NT2/D1 (cell line): ENCODE measurements around the gene DIDO1.

ENCODE experiments used
- DNase-seq: peaks from one replicate; pipeline ENCODE4 v3.0.0-alpha.2; 2011; ENCODE audit warnings: low read depth, low spot score
- H3K27me3 ChIP-seq: 2 replicates; pipeline ENCODE4 v1.6.0; 2011; ENCODE audit warnings: mild to moderate bottlenecking; ENCODE audit not compliant: insufficient read length, insufficient read depth
- H3K36me3 ChIP-seq: 2 replicates; pipeline ENCODE4 v1.6.1; 2011; ENCODE audit warnings: mild to moderate bottlenecking, low read length, mixed read lengths; ENCODE audit not compliant: insufficient read depth, insufficient read length
- H3K4me1 ChIP-seq: 2 replicates; pipeline ENCODE4 v1.5.1; 2011; ENCODE audit not compliant: insufficient read depth, insufficient read length
- H3K4me3 ChIP-seq: 2 replicates; pipeline ENCODE4 v1.5.1; 2011; ENCODE audit warnings: low read depth; ENCODE audit not compliant: insufficient read length
- H3K9ac ChIP-seq: 2 replicates; pipeline ENCODE4 v1.6.0; 2011; ENCODE audit warnings: low read depth; ENCODE audit not compliant: insufficient read length
- H3K9me3 ChIP-seq: 2 replicates; pipeline ENCODE4 v1.5.1; 2011; ENCODE audit warnings: mild to moderate bottlenecking, low read length; ENCODE audit not compliant: insufficient read depth
- SUZ12 ChIP-seq: IDR thresholded peaks from 2 replicates; pipeline ENCODE4 v1.6.1; 2011; ENCODE audit not compliant: insufficient read length, insufficient read depth; ENCODE audit errors: extremely low read depth
- YY1 ChIP-seq: IDR thresholded peaks from 2 replicates; pipeline ENCODE4 v1.6.1; 2011; ENCODE audit not compliant: insufficient read length, insufficient read depth
- ZNF274 ChIP-seq: IDR thresholded peaks from 2 replicates; pipeline ENCODE4 v1.6.1; 2011; ENCODE audit warnings: mild to moderate bottlenecking, low read depth, low read length

The DIDO1 gene

DNA sequence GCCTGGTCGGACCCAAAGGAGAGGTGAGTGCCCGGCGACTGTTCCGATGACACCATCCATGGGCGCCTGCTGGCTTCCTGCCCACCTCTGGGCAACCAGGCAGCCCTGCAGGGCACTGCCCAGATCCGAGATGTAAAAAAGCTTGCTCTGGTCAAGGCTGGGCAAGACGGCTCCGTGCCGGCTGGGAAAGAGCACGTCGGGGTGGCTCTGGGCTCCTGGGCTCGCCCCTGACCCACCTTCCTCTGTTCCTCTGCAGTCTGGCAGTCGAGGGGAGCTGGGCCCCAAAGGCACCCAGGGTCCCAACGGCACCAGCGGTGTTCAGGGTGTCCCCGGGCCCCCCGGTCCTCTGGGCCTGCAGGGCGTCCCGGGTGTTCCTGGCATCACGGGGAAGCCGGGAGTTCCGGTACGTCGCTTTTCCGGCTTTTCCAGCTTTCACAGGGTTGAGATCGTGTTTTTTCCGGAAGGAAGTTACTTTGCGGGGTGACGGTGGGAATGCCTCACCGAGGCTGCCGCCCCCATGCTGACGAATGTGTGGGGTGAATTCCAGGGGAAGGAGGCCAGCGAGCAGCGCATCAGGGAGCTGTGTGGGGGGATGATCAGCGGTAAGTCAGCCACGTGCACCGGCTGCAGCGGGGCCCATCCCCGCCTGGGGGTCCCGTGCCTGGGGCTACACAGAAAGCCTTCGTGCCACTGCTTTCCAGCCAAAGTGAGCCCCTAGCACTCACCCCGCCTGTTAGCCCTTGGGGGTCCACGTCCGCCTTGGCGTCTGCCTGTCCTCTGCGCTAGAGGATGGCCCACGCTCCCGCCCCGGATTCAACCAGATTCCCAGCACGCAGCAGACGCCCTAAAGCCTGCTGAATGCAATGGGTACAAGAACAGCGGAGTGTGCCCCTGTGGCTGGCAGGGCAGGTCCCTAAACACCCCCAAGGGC, 90.1 kb downstream of the DIDO1 start:
- H3K4me1 ChIP-seq: peaks cover 17% of the 10 kb centered on the region

DNA sequence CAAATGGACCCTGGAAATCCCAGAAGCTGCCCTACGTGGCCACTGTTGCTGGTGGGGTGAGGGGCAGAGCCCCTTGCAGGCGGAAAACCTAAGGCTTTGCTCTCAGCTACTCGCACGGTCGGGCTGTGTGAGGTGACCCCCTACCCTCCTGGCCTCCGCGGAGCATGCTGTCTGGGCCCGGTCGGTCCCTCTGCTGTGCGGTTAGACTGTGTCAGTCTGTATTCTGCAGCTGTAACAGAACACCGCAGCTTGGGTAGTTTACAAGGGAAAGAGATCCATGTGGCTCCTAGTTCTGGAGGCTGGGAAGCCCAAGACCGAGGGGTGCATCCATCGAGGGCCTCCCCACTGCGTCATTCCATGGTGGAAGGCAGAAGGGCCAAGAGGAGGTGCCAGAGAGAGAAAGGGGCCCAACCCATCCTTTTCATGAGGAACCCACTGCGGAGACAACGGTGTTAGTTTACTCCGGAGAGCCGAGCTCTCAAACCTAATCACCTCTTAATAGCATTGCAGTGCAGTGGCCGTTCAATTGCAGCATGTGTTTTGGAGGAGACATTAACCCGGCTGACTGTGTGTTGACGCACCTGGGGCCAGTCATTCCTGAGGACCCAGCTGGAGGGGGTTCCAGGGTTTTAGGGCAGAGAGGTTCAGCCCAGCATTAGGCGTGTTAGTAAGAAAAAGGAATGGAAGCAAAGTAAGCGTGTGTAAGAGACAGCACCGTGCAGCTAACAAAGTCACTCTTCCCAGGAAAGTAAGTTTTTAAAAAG, 91.2 kb downstream of the DIDO1 start:
- no peak overlapping the region for H3K9ac ChIP-seq
- H3K4me3 ChIP-seq: no peak overlapping the region
- no peaks in the 10 kb centered on the region for H3K9me3 ChIP-seq
- DNase-seq: no peak
- H3K27me3 ChIP-seq: no peaks in the 10 kb centered on the region
- TF ChIP-seq SUZ12: no peak
- TF ChIP-seq YY1: no peak
- no peak for TF ChIP-seq ZNF274
- peaks cover 87% of the 10 kb centered on the region for H3K36me3 ChIP-seq
- H3K4me1 ChIP-seq: peaks cover 25% of the 10 kb centered on the region

More for the DNA sequence above, 90.1 kb downstream of the DIDO1 start:
- Histone ChIP-seq H3K4me3 (no peak overlapping the region), H3K9me3 (no peaks in the 10 kb centered on the region), H3K27me3 (no peaks in the 10 kb centered on the region), H3K36me3 (peaks cover 88% of the 10 kb centered on the region), H3K9ac (no peak overlapping the region)
- DNase-seq: no peak
- TF ChIP-seq YY1: no peak
- TF ChIP-seq SUZ12: no peak
- TF ChIP-seq ZNF274: no peak

DNA sequence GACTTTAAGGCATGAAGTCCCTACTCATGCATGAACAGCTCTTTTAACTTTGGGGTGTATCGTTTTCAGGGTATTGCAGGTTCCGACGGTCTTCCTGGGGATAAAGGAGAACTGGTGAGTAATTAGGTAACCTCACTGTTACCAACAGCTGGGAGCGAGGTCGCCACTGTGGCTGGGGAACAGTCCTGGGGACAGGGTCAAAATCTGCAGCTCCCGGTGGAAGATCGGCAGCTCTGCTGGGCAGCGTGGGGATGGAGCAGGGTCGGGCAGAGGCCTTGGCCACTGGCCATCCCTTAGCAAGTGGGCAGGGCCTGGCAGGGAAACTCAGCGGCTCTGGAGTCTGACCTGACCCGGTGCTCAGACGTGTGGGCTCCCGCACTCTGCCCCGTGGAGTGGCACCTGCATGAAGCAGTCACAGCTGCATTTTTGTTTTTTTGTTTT, 93.3 kb downstream of the DIDO1 start:
- no peaks in the 10 kb centered on the region for H3K9me3 ChIP-seq
- peaks cover 34% of the 10 kb centered on the region for H3K4me1 ChIP-seq
- TF ChIP-seq ZNF274: no peak
- TF ChIP-seq SUZ12: no peak
- H3K36me3 ChIP-seq: peaks cover 88% of the 10 kb centered on the region
- H3K9ac ChIP-seq: peak overlapping the region; percentile 43
- H3K27me3 ChIP-seq: no peaks in the 10 kb centered on the region
- peak overlapping the region; percentile 19 for H3K4me3 ChIP-seq
- no peak for DNase-seq

GRCh38 chr20:62832212-62832922, 93.9 kb downstream of the DIDO1 start:
- H3K9ac ChIP-seq: no peak overlapping the region
- peak; percentile 57 for DNase-seq
- H3K9me3 ChIP-seq: no peaks in the 10 kb centered on the region
- peaks cover 89% of the 10 kb centered on the region for H3K36me3 ChIP-seq
- peaks cover 38% of the 10 kb centered on the region for H3K4me1 ChIP-seq
- H3K27me3 ChIP-seq: no peaks in the 10 kb centered on the region
- TF ChIP-seq ZNF274: no peak
- no peak for TF ChIP-seq SUZ12
- TF ChIP-seq YY1: no peak
- H3K4me3 ChIP-seq: no peak overlapping the region

DNA sequence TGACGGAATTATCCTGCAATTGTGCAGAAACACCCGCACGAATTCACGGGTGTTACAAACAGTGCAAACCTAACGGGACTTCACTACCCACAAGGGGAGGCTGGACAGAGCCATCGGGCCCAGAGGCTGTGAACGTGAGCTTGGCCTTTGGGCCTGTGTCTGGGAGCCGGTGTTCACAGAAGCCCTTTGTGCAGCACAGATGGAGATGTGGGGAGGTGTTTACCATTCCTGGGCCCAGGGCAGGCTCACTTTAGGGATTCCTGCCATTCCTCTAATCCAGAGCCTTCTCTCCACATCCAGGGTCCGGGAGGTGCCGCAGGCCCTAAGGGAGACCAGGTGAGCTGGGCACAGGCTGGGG, 94.5 kb downstream of the DIDO1 start:
- no peaks in the 10 kb centered on the region for H3K27me3 ChIP-seq
- no peak for DNase-seq

GRCh38 chr20:62831361-62831788, 94.9 kb downstream of the DIDO1 start:
- Histone ChIP-seq H3K9ac (no peak overlapping the region), H3K9me3 (no peaks in the 10 kb centered on the region), H3K36me3 (peaks cover 89% of the 10 kb centered on the region), H3K4me3 (no peak overlapping the region), H3K27me3 (no peaks in the 10 kb centered on the region), H3K4me1 (peaks cover 38% of the 10 kb centered on the region)
- no peak for DNase-seq
- TF ChIP-seq ZNF274: no peak
- TF ChIP-seq YY1: no peak

More for the DNA sequence above, 94.5 kb downstream of the DIDO1 start:
- Histone ChIP-seq H3K4me3 (no peak overlapping the region), H3K4me1 (peaks cover 39% of the 10 kb centered on the region), H3K36me3 (peaks cover 89% of the 10 kb centered on the region), H3K9ac (no peak overlapping the region), H3K9me3 (no peaks in the 10 kb centered on the region)
- TF ChIP-seq YY1 (no peak), SUZ12 (no peak), ZNF274 (no peak)

DNA sequence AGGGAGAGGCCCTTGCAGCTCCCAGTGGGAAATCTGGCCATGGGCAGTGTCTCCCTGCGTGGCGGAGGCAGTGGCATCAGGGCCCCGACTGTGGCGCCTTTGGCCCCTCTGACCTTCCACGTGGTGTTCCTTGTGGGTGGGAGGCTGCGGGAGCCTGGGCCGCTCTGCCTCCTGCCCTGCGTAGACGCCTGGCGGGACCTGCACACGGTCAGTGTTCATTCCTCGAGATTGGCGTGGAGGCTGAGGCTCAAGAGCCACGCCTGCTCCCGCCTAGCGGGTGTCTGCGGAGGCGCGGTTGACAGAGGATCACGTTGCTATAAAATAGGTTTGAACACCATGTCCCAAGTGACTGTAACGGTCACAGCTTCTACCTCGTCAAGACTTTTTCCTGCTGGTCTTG, 95.5 kb downstream of the DIDO1 start:
- H3K9me3 ChIP-seq: no peaks in the 10 kb centered on the region
- no peak for DNase-seq
- H3K9ac ChIP-seq: no peak overlapping the region

More for the DNA sequence above, 95.5 kb downstream of the DIDO1 start:
- peaks cover 89% of the 10 kb centered on the region for H3K36me3 ChIP-seq
- TF ChIP-seq SUZ12: no peak
- TF ChIP-seq ZNF274: no peak
- TF ChIP-seq YY1: no peak
- no peak overlapping the region for H3K4me3 ChIP-seq
- peaks cover 39% of the 10 kb centered on the region for H3K4me1 ChIP-seq
- no peaks in the 10 kb centered on the region for H3K27me3 ChIP-seq
